ENCODE results near the gene PFKFB2.

- TF ChIP-seq, protein P1, sequence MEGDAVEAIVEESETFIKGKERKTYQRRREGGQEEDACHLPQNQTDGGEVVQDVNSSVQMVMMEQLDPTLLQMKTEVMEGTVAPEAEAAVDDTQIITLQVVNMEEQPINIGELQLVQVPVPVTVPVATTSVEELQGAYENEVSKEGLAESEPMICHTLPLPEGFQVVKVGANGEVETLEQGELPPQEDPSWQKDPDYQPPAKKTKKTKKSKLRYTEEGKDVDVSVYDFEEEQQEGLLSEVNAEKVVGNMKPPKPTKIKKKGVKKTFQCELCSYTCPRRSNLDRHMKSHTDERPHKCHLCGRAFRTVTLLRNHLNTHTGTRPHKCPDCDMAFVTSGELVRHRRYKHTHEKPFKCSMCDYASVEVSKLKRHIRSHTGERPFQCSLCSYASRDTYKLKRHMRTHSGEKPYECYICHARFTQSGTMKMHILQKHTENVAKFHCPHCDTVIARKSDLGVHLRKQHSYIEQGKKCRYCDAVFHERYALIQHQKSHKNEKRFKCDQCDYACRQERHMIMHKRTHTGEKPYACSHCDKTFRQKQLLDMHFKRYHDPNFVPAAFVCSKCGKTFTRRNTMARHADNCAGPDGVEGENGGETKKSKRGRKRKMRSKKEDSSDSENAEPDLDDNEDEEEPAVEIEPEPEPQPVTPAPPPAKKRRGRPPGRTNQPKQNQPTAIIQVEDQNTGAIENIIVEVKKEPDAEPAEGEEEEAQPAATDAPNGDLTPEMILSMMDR (IDR thresholded peaks at IDR 0.05): no peak
- TF ChIP-seq POLR2A (IDR thresholded peaks at IDR 0.05; ENCODE audit: low read depth): no peak
Observed at GRCh38 chr1:207017615-207018559, 35.2 kb upstream of the PFKFB2 start.

Data from esophagus muscularis mucosa (tissue), 3 donors.